C4-2B (cell line): ENCODE data around the gene WBP1.

ENCODE experiments used
- ZFX ChIP-seq: fragments of 450-650 bp; IDR thresholded peaks from 2 replicates; pipeline ENCODE4 v1.6.1; 2017
- TF ChIP-seq, protein P1 (sequence below): fragments of 450-650 bp; conservative IDR thresholded peaks from 2 replicates; pipeline ENCODE4 v1.5.1; 2017; ENCODE audit warnings: mild to moderate bottlenecking

- TF ChIP-seq, protein P1, sequence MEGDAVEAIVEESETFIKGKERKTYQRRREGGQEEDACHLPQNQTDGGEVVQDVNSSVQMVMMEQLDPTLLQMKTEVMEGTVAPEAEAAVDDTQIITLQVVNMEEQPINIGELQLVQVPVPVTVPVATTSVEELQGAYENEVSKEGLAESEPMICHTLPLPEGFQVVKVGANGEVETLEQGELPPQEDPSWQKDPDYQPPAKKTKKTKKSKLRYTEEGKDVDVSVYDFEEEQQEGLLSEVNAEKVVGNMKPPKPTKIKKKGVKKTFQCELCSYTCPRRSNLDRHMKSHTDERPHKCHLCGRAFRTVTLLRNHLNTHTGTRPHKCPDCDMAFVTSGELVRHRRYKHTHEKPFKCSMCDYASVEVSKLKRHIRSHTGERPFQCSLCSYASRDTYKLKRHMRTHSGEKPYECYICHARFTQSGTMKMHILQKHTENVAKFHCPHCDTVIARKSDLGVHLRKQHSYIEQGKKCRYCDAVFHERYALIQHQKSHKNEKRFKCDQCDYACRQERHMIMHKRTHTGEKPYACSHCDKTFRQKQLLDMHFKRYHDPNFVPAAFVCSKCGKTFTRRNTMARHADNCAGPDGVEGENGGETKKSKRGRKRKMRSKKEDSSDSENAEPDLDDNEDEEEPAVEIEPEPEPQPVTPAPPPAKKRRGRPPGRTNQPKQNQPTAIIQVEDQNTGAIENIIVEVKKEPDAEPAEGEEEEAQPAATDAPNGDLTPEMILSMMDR, result no peak
- no peak for TF ChIP-seq ZFX
Observed at GRCh38 chr2:74497777-74498499, 39.7 kb downstream of the WBP1 start.
